ES-I3 (cell line): ENCODE results near the gene C22orf31.
"Not testable (repeated sequence)": the region's sequence is repeated elsewhere in the genome, so short reads cannot be mapped to it uniquely, and the experiment has no call there.

Source experiments
- H3K36me3 ChIP-seq: 2 replicates; pipeline ENCODE4 v1.6.1; 2013; ENCODE audit warnings: mild to moderate bottlenecking, low read length, control low read depth, moderate library complexity; ENCODE audit not compliant: insufficient read depth
- H3K4me1 ChIP-seq: 2 replicates; pipeline ENCODE4 v1.6.1; 2013; ENCODE audit warnings: mild to moderate bottlenecking, control low read depth, low read length; ENCODE audit not compliant: insufficient read depth
- H3K9ac ChIP-seq: 2 replicates; pipeline ENCODE4 v1.6.1; 2013; ENCODE audit warnings: low read depth, mild to moderate bottlenecking, low read length, moderate library complexity
- H3K9me3 ChIP-seq: 2 replicates; pipeline ENCODE4 v1.6.1; 2013; ENCODE audit warnings: mild to moderate bottlenecking, low read length, moderate library complexity; ENCODE audit not compliant: control insufficient read depth, insufficient read depth

Gene C22orf31

DNA sequence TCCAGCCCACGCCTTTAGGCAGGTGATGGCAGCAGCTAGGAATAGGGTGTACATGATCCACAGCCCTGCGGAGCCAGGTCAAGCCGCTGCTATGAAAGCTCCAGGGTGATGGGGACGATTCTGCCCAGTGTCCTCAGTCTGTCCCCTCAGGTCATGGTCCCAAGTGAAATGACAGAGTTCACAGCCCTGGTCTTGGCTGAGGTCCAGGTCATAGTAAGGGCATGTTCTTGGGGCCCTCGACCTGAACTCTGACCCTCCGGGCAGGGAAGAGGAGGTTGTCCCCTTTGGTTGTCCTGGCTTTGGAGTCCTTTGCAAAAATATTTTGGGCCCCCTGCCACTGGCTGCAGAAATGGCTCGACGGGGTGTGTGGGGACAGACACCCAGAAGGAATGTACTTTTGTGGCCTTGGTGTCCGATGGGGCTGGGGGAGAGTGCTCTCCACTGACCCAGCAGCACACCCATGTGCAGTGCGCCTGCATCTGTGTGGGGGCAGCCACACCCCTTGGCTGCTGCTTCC is 7.3 kb downstream of the C22orf31 start:
- no peaks in the 10 kb centered on the region for H3K36me3 ChIP-seq
- H3K9ac ChIP-seq = no peak overlapping the region
- no peaks in the 10 kb centered on the region for H3K9me3 ChIP-seq
- 0 out of 2 replicates have a peak, but pooled peaks cover 4% of the 10 kb centered on the region for H3K4me1 ChIP-seq

DNA sequence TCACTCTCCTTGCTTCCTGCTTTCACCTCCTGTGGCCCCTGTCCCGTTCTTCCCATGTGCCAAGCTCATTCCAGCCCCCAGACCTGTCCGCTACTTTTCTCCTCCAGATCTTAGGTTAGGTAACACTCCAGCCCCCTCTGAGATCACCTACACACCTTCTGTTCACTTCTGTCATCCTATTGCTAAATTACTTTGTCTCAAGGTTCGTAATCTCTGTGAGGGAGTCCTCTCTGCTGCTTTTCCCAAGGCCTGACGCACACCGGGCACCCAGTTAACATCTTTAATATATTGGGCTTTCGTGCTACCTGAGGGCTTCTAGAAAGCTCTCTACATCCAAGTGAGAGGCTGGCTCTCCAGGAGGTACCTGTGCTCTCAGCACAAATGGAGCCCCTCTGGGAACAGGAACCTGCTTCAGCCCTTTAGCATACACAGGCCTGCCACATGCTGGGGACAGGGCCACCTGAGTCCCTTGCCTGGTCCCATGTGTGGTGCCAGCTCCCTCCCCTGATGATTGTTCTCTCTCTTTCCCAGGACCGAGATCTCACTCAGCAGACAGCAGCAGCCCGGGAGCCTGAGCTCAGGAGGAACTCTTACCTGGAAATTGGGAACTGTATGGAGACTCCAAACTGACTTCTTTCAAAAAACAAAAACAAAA is 8.5 kb downstream of the C22orf31 start:
- H3K4me1 ChIP-seq = 0 out of 2 replicates have a peak, but pooled peaks cover 4% of the 10 kb centered on the region
- no peaks in the 10 kb centered on the region for H3K9me3 ChIP-seq
- H3K9ac ChIP-seq = no peak overlapping the region
- H3K36me3 ChIP-seq = 0 out of 2 replicates have a peak, but pooled peaks cover 3% of the 10 kb centered on the region

DNA sequence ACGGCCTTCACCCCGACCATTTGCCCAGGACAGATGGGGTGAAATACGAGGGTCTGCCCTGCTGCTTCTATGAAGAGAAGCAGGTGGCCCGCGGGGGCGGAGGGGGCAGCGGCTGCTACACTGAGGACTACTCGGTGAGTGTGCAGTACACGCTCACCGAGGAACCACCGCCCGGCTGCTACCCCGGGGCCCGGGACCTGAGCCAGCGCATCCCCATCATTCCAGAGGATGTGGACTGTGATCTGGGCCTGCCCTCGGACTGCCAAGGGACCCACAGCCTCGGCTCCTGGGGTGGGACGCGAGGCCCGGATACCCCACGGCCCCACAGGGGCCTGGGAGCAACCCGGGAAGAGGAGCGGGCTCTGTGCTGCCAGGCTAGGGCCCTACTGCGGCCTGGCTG is 11.2 kb downstream of the C22orf31 start:
- H3K9ac ChIP-seq = no peak overlapping the region
- peaks cover 21% of the 10 kb centered on the region for H3K36me3 ChIP-seq
- H3K4me1 ChIP-seq = 0 out of 2 replicates have a peak, but pooled peaks cover 3% of the 10 kb centered on the region
- H3K9me3 ChIP-seq = no peaks in the 10 kb centered on the region

- Histone ChIP-seq H3K36me3 (peaks cover 21% of the 10 kb centered on the region), H3K4me1 (no peaks in the 10 kb centered on the region)
Observed at GRCh38 chr22:29049655-29050263, 11.9 kb downstream of the C22orf31 start.

DNA sequence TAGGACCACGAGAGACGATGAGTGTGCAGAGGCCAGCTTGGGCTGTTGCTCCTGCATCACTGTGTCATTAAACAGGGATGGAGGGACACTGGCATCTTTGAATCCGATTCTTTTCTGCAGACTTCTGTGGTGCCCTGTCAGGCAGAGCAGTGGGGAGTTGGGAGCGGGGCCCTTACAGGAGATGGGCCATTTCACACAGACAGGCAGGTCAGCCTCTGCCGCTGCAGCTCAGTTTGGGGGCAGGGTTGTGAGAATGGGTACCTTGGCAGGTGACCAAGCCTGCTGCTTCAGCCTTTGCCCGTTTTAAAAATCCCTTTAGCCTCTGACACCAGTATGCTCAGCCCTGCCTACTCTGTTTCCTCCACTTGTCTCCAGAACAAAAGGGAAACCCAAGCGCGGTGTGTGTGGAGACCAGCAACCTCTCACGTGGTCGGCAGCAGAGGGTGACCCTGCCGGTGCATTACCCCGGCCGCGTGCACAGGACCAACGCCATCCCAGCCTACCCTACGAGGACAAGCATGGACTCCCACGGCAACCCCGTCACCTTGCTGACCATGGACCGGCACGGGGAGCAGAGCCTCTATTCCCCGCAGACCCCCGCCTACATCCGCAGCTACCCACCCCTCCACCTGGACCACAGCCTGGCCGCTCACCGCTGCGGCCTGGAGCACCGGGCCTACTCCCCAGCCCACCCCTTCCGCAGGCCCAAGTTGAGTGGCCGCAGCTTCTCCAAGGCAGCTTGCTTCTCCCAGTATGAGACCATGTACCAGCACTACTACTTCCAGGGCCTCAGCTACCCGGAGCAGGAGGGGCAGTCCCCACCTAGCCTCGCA is 12.6 kb downstream of the C22orf31 start:
- peaks cover 23% of the 10 kb centered on the region for H3K36me3 ChIP-seq
- no peaks in the 10 kb centered on the region for H3K4me1 ChIP-seq
- no peaks in the 10 kb centered on the region for H3K9me3 ChIP-seq
- no peak overlapping the region for H3K9ac ChIP-seq

More at GRCh38 chr22:29049655-29050263, 11.9 kb downstream of the C22orf31 start:
- Histone ChIP-seq H3K9ac (no peak overlapping the region), H3K9me3 (no peaks in the 10 kb centered on the region)

DNA sequence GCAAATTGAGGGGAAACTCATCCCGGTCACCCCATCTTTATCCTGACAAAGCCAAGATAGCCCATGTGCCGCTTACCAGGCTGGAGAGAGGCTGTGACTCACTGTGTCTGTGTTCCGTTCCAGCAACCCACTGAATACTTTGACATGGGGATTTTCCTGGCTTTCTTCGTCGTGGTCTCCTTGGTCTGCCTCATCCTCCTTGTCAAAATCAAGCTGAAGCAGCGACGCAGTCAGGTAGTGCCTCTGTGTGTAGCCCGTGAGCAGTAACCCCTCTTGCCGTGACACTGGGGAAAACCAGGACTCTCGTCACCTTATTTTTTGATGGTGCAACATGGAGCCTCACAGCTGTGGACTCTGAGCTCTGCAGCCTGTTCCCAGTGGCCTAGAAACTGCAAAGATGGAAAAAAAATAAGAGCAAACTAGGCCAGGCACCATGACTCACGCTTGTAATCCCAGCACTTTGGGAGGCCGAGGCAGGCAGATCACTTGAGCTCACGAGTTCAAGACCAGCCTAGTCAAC is 16.9 kb downstream of the C22orf31 start:
- Histone ChIP-seq H3K9ac (no peak overlapping the region), H3K9me3 (no peaks in the 10 kb centered on the region), H3K4me1 (0 out of 2 replicates have a peak, but pooled peaks cover 13% of the 10 kb centered on the region), H3K36me3 (peaks cover 26% of the 10 kb centered on the region)

- Histone ChIP-seq H3K36me3 (peaks cover 26% of the 10 kb centered on the region), H3K9ac (no peak overlapping the region), H3K4me1 (peaks cover 13% of the 10 kb centered on the region; the same call in 1 of the 2 replicates), H3K9me3 (no peaks in the 10 kb centered on the region)
Observed at GRCh38 chr22:29043906-29044575, 17.6 kb downstream of the C22orf31 start.

DNA sequence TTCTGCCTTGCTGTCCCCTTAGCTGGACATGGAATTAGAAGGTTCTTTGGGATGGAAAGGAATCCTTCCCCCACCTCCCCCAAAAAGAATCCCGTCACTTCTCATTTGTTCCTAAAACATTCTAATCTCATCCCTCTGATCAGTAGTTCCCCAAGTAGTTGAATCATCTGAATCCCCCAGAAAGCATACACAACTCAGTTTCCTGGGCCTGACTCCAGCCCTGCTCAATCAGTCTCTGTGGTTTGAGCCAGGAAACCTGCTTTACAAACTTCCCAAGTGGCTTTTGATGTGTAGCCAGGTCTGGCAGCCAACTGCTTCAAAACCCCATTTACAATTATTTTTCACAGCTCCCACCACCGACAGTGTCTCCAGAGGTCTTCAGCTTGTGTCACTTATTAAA is 20.2 kb downstream of the C22orf31 start:
- Histone ChIP-seq H3K36me3 (peaks cover 12% of the 10 kb centered on the region), H3K9ac (no peak overlapping the region), H3K4me1 (peaks cover 13% of the 10 kb centered on the region; the same call in 1 of the 2 replicates), H3K9me3 (no peaks in the 10 kb centered on the region)

DNA sequence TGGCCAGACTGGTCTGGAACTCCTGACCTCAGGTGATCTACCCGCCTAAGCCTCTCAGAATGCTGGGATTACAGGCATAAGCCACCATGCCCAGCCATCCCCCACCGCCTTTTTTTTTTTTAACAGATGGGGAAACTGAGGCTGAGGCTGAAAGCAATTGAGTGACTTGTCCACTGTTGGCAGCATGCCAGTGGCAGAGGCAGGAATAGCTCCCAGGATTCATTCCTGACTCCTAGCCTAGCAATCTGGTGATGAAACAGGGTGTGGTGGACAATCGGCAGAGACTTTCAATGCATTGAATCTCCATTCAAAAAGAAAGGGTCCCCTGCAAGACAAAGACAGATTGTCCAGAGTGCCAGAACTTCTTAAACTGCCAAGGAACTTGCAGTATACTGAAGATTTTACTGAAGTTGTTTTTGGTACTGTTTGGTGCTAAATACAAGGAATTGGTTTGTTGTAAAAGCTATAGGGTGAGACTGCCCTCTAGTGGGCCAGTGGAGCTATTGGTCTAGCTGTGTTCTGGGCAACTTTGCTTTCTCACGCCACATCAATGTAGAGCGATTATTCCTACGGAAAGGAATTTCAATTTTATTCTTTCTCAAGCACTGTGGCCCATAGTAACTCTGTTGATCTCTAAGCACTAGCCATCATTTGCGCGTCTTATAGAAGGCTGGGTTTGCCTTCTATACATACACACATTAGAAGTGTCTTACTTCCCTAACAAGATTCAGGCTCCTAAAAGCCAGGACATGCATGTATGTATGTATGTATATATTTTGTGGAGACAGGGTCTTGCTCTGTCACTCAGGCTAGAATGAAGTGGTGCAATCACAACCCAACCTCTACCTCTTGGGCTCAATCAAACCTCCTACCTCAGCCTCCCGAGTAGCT is 21.0 kb downstream of the C22orf31 start:
- H3K36me3 ChIP-seq = peaks cover 6% of the 10 kb centered on the region; the same call in 1 of the 2 replicates
- no peak overlapping the region for H3K9ac ChIP-seq
- H3K4me1 ChIP-seq = peaks cover 13% of the 10 kb centered on the region; the same call in 1 of the 2 replicates
- no peaks in the 10 kb centered on the region for H3K9me3 ChIP-seq

GRCh38 chr22:29039684-29040083 is 21.9 kb downstream of the C22orf31 start:
- H3K9ac ChIP-seq, H3K9me3 ChIP-seq, H3K36me3 ChIP-seq: not testable (repeated sequence)
- peaks cover 13% of the 10 kb centered on the region; the same call in 1 of the 2 replicates for H3K4me1 ChIP-seq

DNA sequence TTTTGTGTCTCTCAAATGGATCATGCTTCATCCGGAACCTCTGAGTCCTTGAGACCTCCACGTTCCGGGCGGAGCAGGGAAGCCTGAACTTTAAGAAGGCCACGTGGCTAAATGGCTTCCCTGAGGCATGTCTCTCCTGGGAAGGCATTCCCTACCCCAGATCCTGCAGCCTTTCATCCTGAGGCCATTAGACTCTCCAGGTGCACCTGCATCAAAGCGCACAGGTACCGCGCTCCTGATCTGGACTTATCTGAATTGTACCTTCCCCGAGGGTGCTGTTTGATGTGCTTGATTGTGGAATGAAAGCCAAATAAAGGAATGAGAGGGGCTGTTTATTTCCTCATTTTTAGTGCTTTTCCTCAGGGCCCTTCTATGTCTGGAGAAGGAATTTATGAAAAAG is 22.5 kb downstream of the C22orf31 start:
- Histone ChIP-seq H3K9ac (no peak overlapping the region), H3K9me3 (no peaks in the 10 kb centered on the region), H3K36me3 (peaks cover 3% of the 10 kb centered on the region; the same call in 1 of the 2 replicates), H3K4me1 (peaks cover 13% of the 10 kb centered on the region; the same call in 1 of the 2 replicates)

- no peaks in the 10 kb centered on the region for H3K36me3 ChIP-seq
- peaks cover 18% of the 10 kb centered on the region for H3K4me1 ChIP-seq
- no peaks in the 10 kb centered on the region for H3K9me3 ChIP-seq
- no peak overlapping the region for H3K9ac ChIP-seq
Observed at GRCh38 chr22:29037340-29037932, 24.2 kb downstream of the C22orf31 start.

DNA sequence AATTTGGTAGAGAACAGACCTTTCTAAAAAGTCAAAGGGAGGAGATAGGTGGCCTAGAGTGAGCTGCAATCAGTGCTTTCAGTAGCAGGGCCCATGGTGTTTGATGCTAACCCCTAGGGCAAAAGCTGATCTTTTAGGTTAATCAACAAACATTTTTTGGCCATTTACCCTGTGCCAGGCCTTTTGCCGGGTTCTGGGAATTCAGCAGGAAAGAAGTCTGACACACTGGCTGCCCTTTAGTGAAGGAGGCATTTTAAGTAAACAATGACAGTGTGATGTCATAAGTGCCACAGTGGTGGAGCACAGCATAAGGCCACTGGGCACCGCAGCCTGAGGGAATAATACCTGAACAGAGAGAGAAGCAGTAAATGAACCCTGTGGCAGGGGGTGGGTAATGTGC is 29.0 kb downstream of the C22orf31 start:
- no peaks in the 10 kb centered on the region for H3K36me3 ChIP-seq
- H3K9me3 ChIP-seq = no peaks in the 10 kb centered on the region
- H3K9ac ChIP-seq = no peak overlapping the region
- peaks cover 34% of the 10 kb centered on the region for H3K4me1 ChIP-seq
